Placental pericyte (primary cell): ENCODE measurements around the gene EFHC2. TPM values are rescaled to one million over a fixed set of nuclear protein-coding genes. Genes with fewer than 3 reads are reported as not detected.

ENCODE experiments used
- total RNA-seq: library from RNA; depleted of rRNA; stranded (reverse); fragments of >200 nt; gene quantifications from 2 replicates; pipeline ENCODE4 v1.2.3, GENCODE V29; 2012

EFHC2 gene
- 0.29 and 0.66 TPM in 2 replicates for total RNA-seq

GRCh38 chrX:44343412-44344141 is at the start of gene EFHC2:
Gene EFHC2 (minus strand): TSS chrX:44343672. CDS start chrX:44343588, 84 bp downstream.

Other genes starting within 250 kb of the EFHC2 start
- gene FUNDC1, start 199.2 kb upstream of the EFHC2 start, total RNA-seq, result 8.3 and 10.0 TPM in 2 replicates